CD14-positive monocyte (primary cell): ENCODE data around the gene SERPINE1. TPM values are rescaled to one million over a fixed set of nuclear protein-coding genes. Genes with fewer than 3 reads are reported as not detected.
"Not testable (repeated sequence)": the region's sequence is repeated elsewhere in the genome, so short reads cannot be mapped to it uniquely, and the experiment has no call there.

Experiments used
- DNase-seq, 3 donors: peaks; one replicate each; pipeline ENCODE4 v3.0.0-alpha.2; 2011 to 2022
- H2AFZ ChIP-seq: 2 replicates; pipeline ENCODE4 v1.6.0; 2012; ENCODE audit warnings: mild to moderate bottlenecking, low read depth, low read length, inconsistent platforms; ENCODE audit not compliant: insufficient read depth, poor library complexity, severe bottlenecking
- H3K27ac ChIP-seq, 2 donors: 1 replicate in 1 of 2; 2 replicates in 1 of 2; pipeline ENCODE4 v1.5.1; 2012 to 2013; ENCODE audit warnings: low read length in 2 of 2, control low read depth in 1 of 2, inconsistent platforms in 1 of 2, low read depth in 1 of 2, mild to moderate bottlenecking in 1 of 2
- H3K27me3 ChIP-seq, 2 donors: one replicate each; pipeline versions ENCODE4 v1.6.0 to v1.6.1; 2011 to 2013; ENCODE audit warnings: low read length in 2 of 2; ENCODE audit not compliant: control insufficient read depth in 2 of 2, insufficient read depth in 2 of 2
- H3K36me3 ChIP-seq, 2 donors: replicated peaks in 1 of 2; 1 replicate in 1 of 2; 2 replicates in 1 of 2; pipeline versions ENCODE4 v1.5.1 to v1.6.1; 2012 to 2013; ENCODE audit warnings: low read length in 2 of 2, control low read depth in 1 of 2, inconsistent platforms in 1 of 2, mild to moderate bottlenecking in 1 of 2; ENCODE audit not compliant: insufficient read depth in 2 of 2, control insufficient read depth in 1 of 2
- H3K4me1 ChIP-seq, 2 donors: 1 replicate in 1 of 2; 2 replicates in 1 of 2; pipeline versions ENCODE4 v1.5.1 to v1.6.1; 2012 to 2013; ENCODE audit warnings: low read length in 2 of 2, control low read depth in 1 of 2, inconsistent platforms in 1 of 2, mild to moderate bottlenecking in 1 of 2, moderate library complexity in 1 of 2; ENCODE audit not compliant: insufficient read depth in 2 of 2, control insufficient read depth in 1 of 2
- H3K4me2 ChIP-seq: replicated peaks from 2 replicates; pipeline ENCODE3; 2012; ENCODE audit warnings: low read length, moderate library complexity, mild to moderate bottlenecking; ENCODE audit not compliant: poor library complexity, severe bottlenecking; ENCODE audit errors: extremely low read depth
- H3K4me3 ChIP-seq, 3 experiments: fragments of 200-600 bp in 1 of 3; sonication (generic) in 1 of 3; replicated peaks in 1 of 3; 1 replicate in 2 of 3; 2 replicates in 1 of 3; pipeline ENCODE4 v1.5.1; 2011 to 2013; ENCODE audit warnings: low read length in 3 of 3, mild to moderate bottlenecking in 3 of 3, control low read depth in 2 of 3, low read depth in 2 of 3, inconsistent platforms in 1 of 3, moderate library complexity in 1 of 3
- H3K79me2 ChIP-seq: 2 replicates; pipeline ENCODE4 v1.6.0; 2012; ENCODE audit warnings: mild to moderate bottlenecking, control low read depth, inconsistent platforms, low read length, moderate library complexity; ENCODE audit not compliant: insufficient read depth
- H3K9ac ChIP-seq: 2 replicates; pipeline ENCODE4 v1.6.0; 2017; ENCODE audit warnings: low read length, mild to moderate bottlenecking; ENCODE audit not compliant: insufficient read depth, poor library complexity, severe bottlenecking
- H3K9me3 ChIP-seq, 2 donors: replicated peaks in 1 of 2; 1 replicate in 1 of 2; 2 replicates in 1 of 2; pipeline versions ENCODE4 v1.5.1 to v1.6.1; 2012 to 2013; ENCODE audit warnings: low read length in 2 of 2, control low read depth in 1 of 2; ENCODE audit not compliant: control insufficient read depth in 1 of 2, insufficient read depth in 1 of 2
- H4K20me1 ChIP-seq: 2 replicates; pipeline ENCODE4 v1.6.0; 2012; ENCODE audit warnings: mild to moderate bottlenecking, low read length, control low read depth, moderate library complexity; ENCODE audit not compliant: insufficient read depth
- H3K27ac Mint-ChIP-seq, 7 donors: one replicate each; pipeline ENCODE4 v1.8.0; 2020; ENCODE audit warnings: mild to moderate bottlenecking in 7 of 7, mixed read lengths in 7 of 7, moderate library complexity in 6 of 7, inconsistent platforms in 2 of 7
- H3K27me3 Mint-ChIP-seq, 3 donors: one replicate each; pipeline ENCODE4 v1.8.0; 2021 to 2022; ENCODE audit warnings: low read depth in 3 of 3, mild to moderate bottlenecking in 3 of 3, mixed read lengths in 3 of 3, moderate library complexity in 3 of 3, inconsistent platforms in 1 of 3
- H3K36me3 Mint-ChIP-seq, 2 donors: one replicate each; pipeline ENCODE4 v1.8.0; 2020; ENCODE audit warnings: mixed read lengths in 2 of 2, inconsistent platforms in 1 of 2, mild to moderate bottlenecking in 1 of 2
- H3K4me1 Mint-ChIP-seq: one replicate; pipeline ENCODE4 v1.8.0; 2020; ENCODE audit warnings: mild to moderate bottlenecking, mixed read lengths
- H3K4me3 Mint-ChIP-seq, 2 donors: one replicate each; pipeline ENCODE4 v1.8.0; 2020; ENCODE audit warnings: mild to moderate bottlenecking in 2 of 2, mixed read lengths in 2 of 2, moderate library complexity in 1 of 2
- H3K9me3 Mint-ChIP-seq, 7 donors: one replicate each; pipeline ENCODE4 v1.8.0; 2020 to 2022; ENCODE audit warnings: mixed read lengths in 7 of 7, mild to moderate bottlenecking in 6 of 7, moderate library complexity in 6 of 7, inconsistent platforms in 2 of 7
- CTCF ChIP-seq: fragments of 200-600 bp; IDR thresholded peaks from one replicate; pipeline ENCODE4 v1.8.0; 2022; ENCODE audit warnings: antibody characterized with exemption, mild to moderate bottlenecking
- WGBS: methylation state at CpG from one replicate; pipeline ENCODE4 v1.1.5; 2013; ENCODE audit warnings: missing lambda C conversion rate; ENCODE audit not compliant: insufficient coverage; 5-methylcytosine and 5-hydroxymethylcytosine counted together
- intact Hi-C, 2 donors: fragments of 100-400 bp; cut with micrococcal nuclease; formaldehyde crosslinking; loops; one replicate each; pipeline versions ENCODE4 v1.15.0 to v1.15.1; 2023
- polyA plus RNA-seq, 3 donors: library from polyadenylated mRNA; depleted of rRNA in 1 of 3; unstranded in 2 of 3; stranded (reverse) in 1 of 3; fragments of 300-500 nt in 2 of 3; fragments of >200 nt in 1 of 3; fragmentation: Illumina TruSeq in 2 of 3; gene quantifications; 1 replicate in 2 of 3; 2 replicates in 1 of 3; pipeline ENCODE4 v1.2.3, GENCODE V29; 2012 to 2021

The SERPINE1 gene
- polyA plus RNA-seq, 3 donors: 0.07 to 0.21 (median 0.16) TPM

GRCh38 chr7:101120315-101120714 lies 6.6 kb upstream of the SERPINE1 start:
- no peak overlapping the region for H3K27ac Mint-ChIP-seq
- WGBS: 100% methylated on average over 1 of the region's 4 CpGs
- H3K79me2 ChIP-seq: no peaks in the 10 kb centered on the region
- peaks cover 15 to 59% (median 26%) of the 10 kb centered on the region in 3 donors for H3K27me3 Mint-ChIP-seq
- H3K9me3 ChIP-seq: no peaks in the 10 kb centered on the region
- no peak overlapping the region for H3K4me3 ChIP-seq
- no peaks in the 10 kb centered on the region for H4K20me1 ChIP-seq
- no peak overlapping the region for H2AFZ ChIP-seq
- TF ChIP-seq CTCF: no peak
- H3K27me3 ChIP-seq: peaks cover 0 to under 1% of the 10 kb centered on the region in 2 donors
- no peaks in the 10 kb centered on the region for H3K36me3 ChIP-seq
- no peak for DNase-seq
- no peak overlapping the region for H3K27ac ChIP-seq
- H3K9me3 Mint-ChIP-seq: peaks cover 0 to 2% (median 0%) of the 10 kb centered on the region in 7 donors
- no peaks in the 10 kb centered on the region for H3K36me3 Mint-ChIP-seq
- H3K9ac ChIP-seq: no peak overlapping the region
- no peak overlapping the region for H3K4me3 Mint-ChIP-seq
- peaks cover 21 to 27% of the 10 kb centered on the region in 2 donors for H3K4me1 ChIP-seq
- intact Hi-C loops: no loop called here
- H3K4me1 Mint-ChIP-seq: peaks cover 19% of the 10 kb centered on the region
- H3K4me2 ChIP-seq: no peak overlapping the region

GRCh38 chr7:101121631-101121990 lies 5.3 kb upstream of the SERPINE1 start:
- peak overlapping the region; percentile 81 to 97 for H3K4me3 Mint-ChIP-seq
- intact Hi-C loops, H3K36me3 ChIP-seq, H4K20me1 ChIP-seq, H3K79me2 ChIP-seq, H3K9me3 ChIP-seq, H3K9me3 Mint-ChIP-seq, H3K36me3 Mint-ChIP-seq, DNase-seq: not testable (repeated sequence)
- H3K4me3 ChIP-seq: peak overlapping the region in 2 of 3 experiments; percentile 47 to 72
- H3K27me3 ChIP-seq: peaks cover 0 to 14% of the 10 kb centered on the region in 2 donors
- H3K4me2 ChIP-seq: peak overlapping the region; percentile 69
- peaks cover 20 to 71% (median 38%) of the 10 kb centered on the region in 3 donors for H3K27me3 Mint-ChIP-seq
- H3K4me1 ChIP-seq: peaks cover 29 to 35% of the 10 kb centered on the region in 2 donors
- H3K27ac ChIP-seq: peak overlapping the region in 1 of 2 donors; percentile 70
- peak overlapping the region; percentile 90 for H2AFZ ChIP-seq
- peaks cover 29% of the 10 kb centered on the region for H3K4me1 Mint-ChIP-seq
- H3K27ac Mint-ChIP-seq: peak overlapping the region in 5 of 7 donors; percentile 81 to 92 (median 87)
- WGBS: 100% methylated on average over 3 of the region's 9 CpGs
- H3K9ac ChIP-seq: peak overlapping the region; percentile 66
